Measurements from ENCODE around the gene VKORC1L1.
"Not testable (repeated sequence)": the region's sequence is repeated elsewhere in the genome, so short reads cannot be mapped to it uniquely, and the experiment has no call there.

Gene VKORC1L1

GRCh38 chr7:65979583-65980477, 107.0 kb downstream of the VKORC1L1 start:
- DNase-seq, result no peak

- peak; percentile 22 for DNase-seq
Observed at GRCh38 chr7:65980478-65981250, 107.8 kb downstream of the VKORC1L1 start.

- peak; percentile 92 for DNase-seq
Observed at GRCh38 chr7:65981965-65982792, 109.3 kb downstream of the VKORC1L1 start, which contains the start of gene GUSB. Gene GUSB, minus strand, starts transcription at chr7:65982213. Its CDS starts 30 bp downstream, at chr7:65982183.

GRCh38 chr7:65983965-65984658, 111.2 kb downstream of the VKORC1L1 start:
- DNase-seq, result no peak

- DNase-seq, result no peak
Observed at GRCh38 chr7:65988084-65988483, 115.2 kb downstream of the VKORC1L1 start.

- not testable (repeated sequence) for DNase-seq
Observed at GRCh38 chr7:65988503-65988902, 115.6 kb downstream of the VKORC1L1 start.

- DNase-seq, result no peak
Observed at GRCh38 chr7:65989694-65990080, 116.8 kb downstream of the VKORC1L1 start.

- not testable (repeated sequence) for DNase-seq
Observed at GRCh38 chr7:65991829-65992228, 119.0 kb downstream of the VKORC1L1 start.

- no peak for DNase-seq
Observed at GRCh38 chr7:65992526-65992925, 119.7 kb downstream of the VKORC1L1 start.

GRCh38 chr7:65994984-65995383, 122.1 kb downstream of the VKORC1L1 start:
- not testable (repeated sequence) for DNase-seq

- DNase-seq, result not testable (repeated sequence)
Observed at GRCh38 chr7:66000823-66001417, 128.0 kb downstream of the VKORC1L1 start.

GRCh38 chr7:66005115-66005671, 132.3 kb downstream of the VKORC1L1 start:
- not testable (repeated sequence) for DNase-seq

- no peak for DNase-seq
Observed at GRCh38 chr7:66007232-66007631, 134.4 kb downstream of the VKORC1L1 start.

Measured in CD4-positive, alpha-beta T cell treated with Interleukin-6 for 4 hours (primary cell).